GM23338 (cell line): ENCODE results near the gene AP1M2.

Experiments used
- CREB1 ChIP-seq: fragments of 250-450 bp; sonication (Bioruptor Pico); IDR thresholded peaks from 2 replicates; pipeline ENCODE4 v1.5.0; 2020; ENCODE audit warnings: low read depth, mild to moderate bottlenecking, moderate library complexity
- EZH2 ChIP-seq: fragments of 200-600 bp; sonication (generic); IDR thresholded peaks from one replicate; pipeline ENCODE4 v1.8.0; 2017; ENCODE audit warnings: antibody characterized with exemption, mild to moderate bottlenecking, low read depth; ENCODE audit not compliant: unreplicated experiment
- JUNB ChIP-seq: IDR thresholded peaks from one replicate; pipeline ENCODE4 v1.6.1; 2016; ENCODE audit warnings: antibody characterized with exemption; ENCODE audit not compliant: unreplicated experiment
- NANOG ChIP-seq: IDR thresholded peaks from 2 replicates; pipeline ENCODE4 v1.6.1; 2016; ENCODE audit warnings: antibody characterized with exemption, borderline replicate concordance
- TF ChIP-seq, protein P1 (sequence below), 2 experiments: fragments of 200-600 bp in 1 of 2; sonication (generic) in 1 of 2; conservative IDR thresholded peaks; 2 replicates each; pipeline versions ENCODE4 v1.5.1 to v1.6.1; 2016 to 2017; ENCODE audit warnings: antibody characterized with exemption in 2 of 2, low read depth in 2 of 2, mild to moderate bottlenecking in 2 of 2, moderate library complexity in 1 of 2

GRCh38 chr19:10566408-10566657 is 20.8 kb downstream of the AP1M2 start:
- TF ChIP-seq, protein P1, sequence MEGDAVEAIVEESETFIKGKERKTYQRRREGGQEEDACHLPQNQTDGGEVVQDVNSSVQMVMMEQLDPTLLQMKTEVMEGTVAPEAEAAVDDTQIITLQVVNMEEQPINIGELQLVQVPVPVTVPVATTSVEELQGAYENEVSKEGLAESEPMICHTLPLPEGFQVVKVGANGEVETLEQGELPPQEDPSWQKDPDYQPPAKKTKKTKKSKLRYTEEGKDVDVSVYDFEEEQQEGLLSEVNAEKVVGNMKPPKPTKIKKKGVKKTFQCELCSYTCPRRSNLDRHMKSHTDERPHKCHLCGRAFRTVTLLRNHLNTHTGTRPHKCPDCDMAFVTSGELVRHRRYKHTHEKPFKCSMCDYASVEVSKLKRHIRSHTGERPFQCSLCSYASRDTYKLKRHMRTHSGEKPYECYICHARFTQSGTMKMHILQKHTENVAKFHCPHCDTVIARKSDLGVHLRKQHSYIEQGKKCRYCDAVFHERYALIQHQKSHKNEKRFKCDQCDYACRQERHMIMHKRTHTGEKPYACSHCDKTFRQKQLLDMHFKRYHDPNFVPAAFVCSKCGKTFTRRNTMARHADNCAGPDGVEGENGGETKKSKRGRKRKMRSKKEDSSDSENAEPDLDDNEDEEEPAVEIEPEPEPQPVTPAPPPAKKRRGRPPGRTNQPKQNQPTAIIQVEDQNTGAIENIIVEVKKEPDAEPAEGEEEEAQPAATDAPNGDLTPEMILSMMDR (conservative IDR thresholded peaks at IDR 0.05; ENCODE audit: low read depth in 2 of 2), result no peak
- TF ChIP-seq CREB1 (CRISPR knock-in tag) (no peak), JUNB (no peak), EZH2 (no peak), NANOG (no peak)
